B cell (primary cell): ENCODE results near the gene GADD45A. TPM values are rescaled to one million over a fixed set of nuclear protein-coding genes. Genes with fewer than 3 reads are reported as not detected.

Experiments used
- ATAC-seq: fragments of 200-7000 bp; cut with Tn5 transposase; one replicate; pipeline ENCODE4 v1.10.0; 2021; ENCODE audit warnings: low read depth, mild to moderate bottlenecking, moderate number of reproducible peaks, moderate library complexity
- CTCF ChIA-PET: fragments of 350-600 bp; sonication (Branson Sonifier 250); formaldehyde crosslinking; loops from one replicate; lab custom pipeline; 2021; ENCODE audit warnings: antibody characterized with exemption, inconsistent platforms; lab: Charles Lee
- POLR2A ChIA-PET: fragments of 350-600 bp; sonication (Branson Sonifier 250); formaldehyde crosslinking; loops from one replicate; lab custom pipeline; 2021; ENCODE audit warnings: antibody characterized with exemption; lab: Charles Lee
- DNase-seq: peaks from one replicate; pipeline ENCODE4 v3.0.0; 2013
- H2AFZ ChIP-seq: 2 replicates; pipeline ENCODE4 v1.6.1; 2012; ENCODE audit warnings: mild to moderate bottlenecking, low read depth, low read length; ENCODE audit not compliant: insufficient read depth, poor library complexity, severe bottlenecking
- H3K27ac ChIP-seq, 2 donors: 1 replicate in 1 of 2; 2 replicates in 1 of 2; pipeline ENCODE4 v1.5.1; 2012 to 2013; ENCODE audit warnings: low read length in 2 of 2, mild to moderate bottlenecking in 2 of 2, moderate library complexity in 1 of 2
- H3K27me3 ChIP-seq, 4 experiments: fragments of 200-600 bp in 1 of 4; sonication (generic) in 1 of 4; replicated peaks in 1 of 4; 1 replicate in 2 of 4; 2 replicates in 2 of 4; pipeline versions ENCODE4 v1.6.1 to v1.7.0; 2013 to 2016; ENCODE audit warnings: low read length in 3 of 4, mild to moderate bottlenecking in 2 of 4, mixed read lengths in 1 of 4, moderate library complexity in 1 of 4; ENCODE audit not compliant: insufficient read depth in 4 of 4, control insufficient read depth in 3 of 4; ENCODE audit errors: control extremely low read depth in 1 of 4
- H3K36me3 ChIP-seq, 2 experiments: replicated peaks in 1 of 2; 1 replicate in 1 of 2; 2 replicates in 1 of 2; pipeline versions ENCODE4 v1.6.1 to v1.7.1; 2013; ENCODE audit warnings: low read length in 1 of 2; ENCODE audit not compliant: insufficient read depth in 2 of 2, control insufficient read depth in 1 of 2; ENCODE audit errors: control extremely low read depth in 1 of 2, extremely low read depth in 1 of 2
- H3K4me1 ChIP-seq, 2 donors: fragments of 200-600 bp in 1 of 2; sonication (generic) in 1 of 2; 1 replicate in 1 of 2; 2 replicates in 1 of 2; pipeline versions ENCODE4 v1.5.1 to v1.6.1; 2013 to 2017; ENCODE audit warnings: low read length in 2 of 2; ENCODE audit not compliant: control insufficient read depth in 2 of 2, insufficient read depth in 2 of 2
- H3K4me2 ChIP-seq: replicated peaks from 2 replicates; pipeline ENCODE3; 2012; ENCODE audit warnings: mild to moderate bottlenecking, low read depth, low read length; ENCODE audit not compliant: poor library complexity, severe bottlenecking
- H3K4me3 ChIP-seq, 5 experiments: fragments of 200-600 bp in 1 of 5; sonication (generic) in 1 of 5; 1 replicate in 3 of 5; 2 replicates in 2 of 5; pipeline versions ENCODE4 v1.5.1 to v1.7.0; 2011 to 2016; ENCODE audit warnings: low read length in 4 of 5, mild to moderate bottlenecking in 4 of 5, low read depth in 2 of 5, control low read depth in 1 of 5, moderate library complexity in 1 of 5; ENCODE audit not compliant: insufficient read depth in 1 of 5; ENCODE audit errors: control extremely low read depth in 1 of 5, extremely low read depth in 1 of 5
- H3K79me2 ChIP-seq: fragments of 200-600 bp; sonication (generic); one replicate; pipeline ENCODE4 v1.6.0; 2016; ENCODE audit warnings: low read length; ENCODE audit not compliant: control insufficient read depth, insufficient read depth
- H3K9ac ChIP-seq: fragments of 200-600 bp; sonication (generic); 2 replicates; pipeline ENCODE4 v1.6.1; 2017; ENCODE audit warnings: mild to moderate bottlenecking, low read length, moderate library complexity
- H3K9me3 ChIP-seq, 3 donors: one replicate each; pipeline versions ENCODE4 v1.6.1 to v1.7.1; 2013; ENCODE audit warnings: low read length in 2 of 3; ENCODE audit not compliant: control insufficient read depth in 2 of 3, insufficient read depth in 1 of 3; ENCODE audit errors: control extremely low read depth in 1 of 3
- H4K20me1 ChIP-seq: 2 replicates; pipeline ENCODE4 v1.6.0; 2012; ENCODE audit warnings: mild to moderate bottlenecking, low read length; ENCODE audit not compliant: insufficient read depth, control insufficient read depth, poor library complexity, severe bottlenecking
- H3K27ac Mint-ChIP-seq: one replicate; pipeline ENCODE4 v1.8.0; 2021; ENCODE audit warnings: mixed read lengths
- H3K27me3 Mint-ChIP-seq: one replicate; pipeline ENCODE4 v1.8.0; 2021; ENCODE audit warnings: mixed read lengths
- H3K4me1 Mint-ChIP-seq: one replicate; pipeline ENCODE4 v1.8.0; 2021; ENCODE audit warnings: mixed read lengths
- H3K4me3 Mint-ChIP-seq: one replicate; pipeline ENCODE4 v1.8.0; 2021; ENCODE audit warnings: mixed read lengths
- H3K9me3 Mint-ChIP-seq: one replicate; pipeline ENCODE4 v1.8.0; 2022; ENCODE audit warnings: mixed read lengths; ENCODE audit not compliant: insufficient read depth
- CTCF ChIP-seq: fragments of 200-600 bp; IDR thresholded peaks from one replicate; pipeline ENCODE4 v1.8.0; 2022; ENCODE audit warnings: antibody characterized with exemption, mild to moderate bottlenecking
- EZH2 ChIP-seq: IDR thresholded peaks from 2 replicates; pipeline ENCODE4 v1.6.1; 2012; ENCODE audit warnings: borderline replicate concordance, low read depth, mild to moderate bottlenecking, moderate library complexity, low read length; ENCODE audit not compliant: insufficient read depth, poor library complexity, severe bottlenecking
- WGBS: methylation state at CpG from one replicate; pipeline ENCODE4 v1.1.5; 2013; ENCODE audit warnings: missing lambda C conversion rate; ENCODE audit not compliant: insufficient coverage; 5-methylcytosine and 5-hydroxymethylcytosine counted together
- intact Hi-C: fragments of 100-400 bp; cut with micrococcal nuclease; formaldehyde crosslinking; loops from one replicate; pipeline ENCODE4 v1.10.0; 2022
- polyA plus RNA-seq: library from polyadenylated mRNA; depleted of rRNA; stranded (reverse); fragments of >200 nt; gene quantifications from 2 replicates; pipeline ENCODE4 v1.2.3, GENCODE V29; 2012
- total RNA-seq, 2 donors: library from RNA; stranded (reverse); fragments of 120-200 nt in 1 of 2; gene quantifications; 1 replicate in 1 of 2; 2 replicates in 1 of 2; pipeline versions ENCODE4 v1.2.3 to v1.2.4, GENCODE V29; 2013 to 2022

The GADD45A gene
- total and polyA plus RNA-seq, 2 donors (not counting 1 experiment from before 2014, with no cell fraction given), result 11.6 to 21.1 TPM

- H3K79me2 ChIP-seq, result no peaks in the 10 kb centered on the region
Measured at GRCh38 chr1:67639361-67639760, 45.6 kb upstream of the GADD45A start.

DNA sequence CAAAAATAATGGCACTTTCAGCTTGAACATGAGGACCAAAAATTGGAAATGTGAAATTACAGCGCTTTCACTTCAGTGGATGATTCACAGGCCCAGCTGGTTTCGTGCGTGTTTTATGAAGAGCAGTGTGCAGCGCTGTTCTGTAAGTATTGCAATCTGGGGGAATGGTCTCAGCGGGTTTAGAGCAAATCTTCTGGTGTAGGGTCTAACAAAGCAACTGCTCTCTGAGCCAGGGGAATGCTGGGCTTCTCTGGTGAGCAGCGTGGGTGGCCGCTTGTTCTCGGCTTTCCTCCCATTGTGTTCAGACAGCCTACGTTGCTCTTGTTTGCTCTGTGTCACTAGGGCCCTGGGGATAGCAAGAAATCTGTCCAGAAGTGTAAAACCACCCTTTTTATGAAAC, 42.4 kb upstream of the GADD45A start:
- H3K4me3 Mint-ChIP-seq, result no peak overlapping the region

More at GRCh38 chr1:67639361-67639760, 45.6 kb upstream of the GADD45A start:
- no peak overlapping the region for H3K27ac Mint-ChIP-seq
- H2AFZ ChIP-seq, result no peak overlapping the region
- no peaks in the 10 kb centered on the region for H4K20me1 ChIP-seq
- H3K4me2 ChIP-seq, result no peak overlapping the region
- no peaks in the 10 kb centered on the region for H3K36me3 ChIP-seq
- peaks cover 15 to 17% of the 10 kb centered on the region in 2 donors for H3K4me1 ChIP-seq
- WGBS, result 94% methylated on average over 6 of the region's 6 CpGs
- H3K4me1 Mint-ChIP-seq, result peaks cover 17% of the 10 kb centered on the region
- H3K4me3 ChIP-seq, result no peak overlapping the region
- no peaks in the 10 kb centered on the region for H3K27me3 Mint-ChIP-seq
- H3K9ac ChIP-seq, result no peak overlapping the region
- CTCF ChIA-PET, result interaction anchor here (0.8 to 1.1 kb wide), 2 partner anchors 121 to 127 kb away, joined by 3 read pairs; no protein-coding TSS in a partner anchor
- no peak overlapping the region for H3K27ac ChIP-seq
- no peak for ATAC-seq
- no peaks in the 10 kb centered on the region for H3K9me3 ChIP-seq
- H3K4me3 Mint-ChIP-seq, result no peak overlapping the region
- no peak for DNase-seq
- H3K9me3 Mint-ChIP-seq, result no peaks in the 10 kb centered on the region
- H3K27me3 ChIP-seq, result no peaks in the 10 kb centered on the region
- TF ChIP-seq CTCF (no peak), EZH2 (no peak)
- POLR2A ChIA-PET, result no interaction called here
- intact Hi-C loops, result no loop called here

More for the DNA sequence above, 42.4 kb upstream of the GADD45A start:
- Histone ChIP-seq H3K27ac (no peak overlapping the region), H3K79me2 (no peaks in the 10 kb centered on the region), H2AFZ (no peak overlapping the region), H3K9me3 (no peaks in the 10 kb centered on the region), H3K9ac (no peak overlapping the region), H3K4me3 (no peak overlapping the region), H3K4me1 (no peaks in the 10 kb centered on the region), H3K36me3 (no peaks in the 10 kb centered on the region), H4K20me1 (no peaks in the 10 kb centered on the region), H3K4me2 (no peak overlapping the region), H3K27me3 (no peaks in the 10 kb centered on the region)
- DNase-seq (no peak), ATAC-seq (no peak)
- no peaks in the 10 kb centered on the region for H3K4me1 Mint-ChIP-seq
- no peaks in the 10 kb centered on the region for H3K9me3 Mint-ChIP-seq
- no peak overlapping the region for H3K27ac Mint-ChIP-seq
- ChIA-PET POLR2A (no interaction called here), CTCF (interaction anchor here (0.7 kb wide), 1 partner anchor 294 kb away, joined by 3 read pairs; no protein-coding TSS in a partner anchor)
- intact Hi-C loops, result no loop called here
- WGBS, result 94% methylated on average over 9 of the region's 9 CpGs
- no peaks in the 10 kb centered on the region for H3K27me3 Mint-ChIP-seq
- TF ChIP-seq EZH2 (no peak), CTCF (no peak)
